ENCODE data around the gene SLC12A8.

- TF ChIP-seq CTCF (IDR thresholded peaks at IDR 0.05) (no peak), EZH2 (IDR thresholded peaks at IDR 0.05; ENCODE audit: borderline replicate concordance, insufficient read depth, low read depth, low read length, poor library complexity, severe bottlenecking) (no peak)
Observed at GRCh38 chr3:125143538-125143937, 69.0 kb downstream of the SLC12A8 start.

Data from B cell (primary cell).